HPDE6-E6E7 (cell line): ENCODE data around the gene RASAL1.
"Not testable (repeated sequence)": the region's sequence is repeated elsewhere in the genome, so short reads cannot be mapped to it uniquely, and the experiment has no call there.

Experiments
- DNase-seq: peaks from one replicate; pipeline ENCODE4 v3.0.0; 2011; ENCODE audit warnings: missing footprints; ENCODE audit errors: extremely low spot score

RASAL1 gene

GRCh38 chr12:113140706-113141105 is 5.1 kb upstream of the RASAL1 start:
- no peak for DNase-seq

DNA sequence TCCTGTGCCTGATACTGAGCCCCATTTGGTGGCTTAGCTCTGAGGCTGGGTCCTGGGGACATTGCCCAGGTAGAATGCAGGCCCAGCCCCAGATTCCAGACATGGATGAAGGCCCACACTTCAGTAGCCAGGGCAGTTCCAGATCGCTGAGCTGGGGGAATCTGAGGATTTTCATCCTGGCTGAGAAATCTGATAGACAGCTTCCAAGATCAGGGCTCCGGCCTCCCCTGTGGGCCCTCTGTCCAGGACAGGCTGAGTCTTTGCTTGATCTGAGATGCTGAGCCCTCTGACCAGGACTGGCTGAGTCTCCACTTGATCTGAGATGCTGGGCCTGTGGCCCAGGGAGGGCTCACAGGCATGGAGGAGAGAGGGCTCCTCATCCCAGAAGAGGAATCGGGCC is 3.3 kb upstream of the RASAL1 start:
- DNase-seq: no peak

DNA sequence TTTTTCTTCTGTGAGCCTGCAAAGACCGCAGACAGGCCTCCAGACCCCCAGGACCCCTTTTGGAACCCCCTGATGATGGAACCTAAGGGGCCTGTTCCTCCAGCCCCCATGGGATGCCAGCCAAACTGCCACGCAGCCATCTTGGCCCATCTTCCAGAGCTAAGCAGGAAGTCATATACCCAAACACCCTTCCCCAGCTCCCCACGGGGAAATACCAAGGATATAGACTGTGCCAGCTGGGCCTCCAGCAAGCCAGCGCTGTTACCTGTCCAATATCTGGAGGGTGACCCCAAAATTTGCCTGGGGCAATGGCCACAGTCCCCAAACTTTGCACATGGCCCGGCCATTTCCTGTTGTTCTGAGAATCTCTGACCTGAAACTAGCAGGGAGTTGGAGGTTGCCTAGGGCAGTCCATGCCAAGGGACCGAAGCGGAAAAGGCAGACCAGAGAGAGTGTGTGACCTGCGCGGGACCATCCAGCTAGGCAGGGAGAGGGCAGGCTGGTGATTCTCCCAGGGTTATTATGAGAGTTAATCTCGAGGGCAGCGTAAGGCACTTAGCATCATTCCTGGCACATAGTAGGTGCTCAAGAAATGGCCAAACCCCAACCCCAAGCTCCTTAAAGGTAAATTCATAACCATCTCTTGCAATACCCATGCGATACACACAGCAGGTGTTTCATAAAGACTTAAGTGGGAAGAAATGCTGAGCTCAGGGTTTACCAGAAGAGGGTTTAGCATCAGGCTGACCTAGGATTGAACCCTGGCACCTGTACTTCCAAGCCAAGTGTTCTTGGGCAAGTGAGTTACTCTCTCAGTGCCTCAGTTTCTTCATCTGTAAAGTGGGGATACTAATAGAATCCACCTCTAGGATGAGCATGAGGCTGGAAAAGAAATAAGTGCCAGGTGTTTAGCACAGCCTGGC is 2.6 kb upstream of the RASAL1 start:
- no peak for DNase-seq

DNA sequence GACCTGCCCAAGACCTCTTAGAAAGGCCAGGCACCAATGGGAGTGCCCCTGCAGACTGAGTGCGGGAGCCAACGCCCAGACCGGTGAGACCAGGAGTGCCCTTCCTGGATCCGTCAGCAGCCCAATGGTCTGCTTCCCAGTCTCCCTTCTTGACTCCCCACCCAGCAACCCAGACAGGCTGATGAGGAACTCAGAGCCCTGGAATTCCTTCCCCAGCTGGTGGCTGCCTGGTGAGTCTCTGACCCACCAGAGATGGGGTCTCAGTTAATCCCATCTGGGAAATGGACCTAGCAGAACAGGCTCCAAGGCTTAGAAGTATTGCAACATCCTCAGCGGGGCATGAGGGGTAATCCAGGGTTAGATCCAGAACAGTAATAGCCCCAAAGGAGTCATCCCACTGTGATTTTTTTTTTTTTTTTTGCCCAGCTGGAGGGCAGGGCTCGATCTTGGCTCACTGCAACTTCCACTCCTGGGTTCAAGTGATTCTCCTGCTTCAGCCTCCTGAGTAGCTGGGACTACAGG is 1.5 kb upstream of the RASAL1 start:
- no peak for DNase-seq

DNA sequence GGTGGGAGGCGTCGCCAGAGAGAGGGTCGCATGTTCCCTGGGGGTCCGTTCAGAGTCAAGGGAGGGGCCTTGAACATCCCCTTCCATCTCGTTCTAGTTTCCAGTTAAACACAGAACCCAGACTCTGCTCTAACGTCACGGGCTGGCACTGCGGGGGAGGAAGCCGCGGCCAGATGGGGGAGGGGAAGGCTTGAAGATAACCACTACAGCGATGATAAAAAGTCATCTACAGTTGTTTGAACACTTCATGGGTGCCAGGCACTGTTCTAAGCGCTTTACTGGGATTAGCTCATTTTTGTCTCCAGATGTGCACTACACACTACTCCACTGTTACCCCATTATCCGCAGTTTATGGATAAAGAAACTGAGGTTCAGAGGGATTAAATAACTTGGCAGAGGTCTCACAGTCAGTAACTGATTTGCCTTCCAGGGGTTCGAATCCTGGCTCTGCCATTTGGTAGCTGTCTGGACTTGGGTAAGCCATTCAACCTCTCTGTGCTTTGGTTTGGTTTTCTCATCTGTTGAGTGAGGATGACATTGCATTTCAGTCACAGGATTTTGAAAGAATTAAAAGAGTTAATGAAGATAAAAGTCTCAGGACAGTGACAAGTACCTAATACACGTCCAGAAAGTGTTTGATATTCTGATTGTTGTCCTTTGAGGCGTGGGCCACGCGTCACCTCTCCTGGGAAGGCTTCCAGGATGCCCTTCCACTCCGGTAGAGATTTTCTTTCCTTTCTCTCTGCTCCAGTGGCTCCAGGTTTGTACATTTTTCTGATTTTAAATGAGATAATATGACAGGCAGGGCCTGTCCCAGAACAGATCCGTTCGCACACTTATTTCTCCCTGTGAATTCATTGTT is 798 bp upstream of the RASAL1 start:
- DNase-seq: no peak

- DNase-seq: no peak
Measured at GRCh38 chr12:113134521-113134951, 1.0 kb downstream of the RASAL1 start.

DNA sequence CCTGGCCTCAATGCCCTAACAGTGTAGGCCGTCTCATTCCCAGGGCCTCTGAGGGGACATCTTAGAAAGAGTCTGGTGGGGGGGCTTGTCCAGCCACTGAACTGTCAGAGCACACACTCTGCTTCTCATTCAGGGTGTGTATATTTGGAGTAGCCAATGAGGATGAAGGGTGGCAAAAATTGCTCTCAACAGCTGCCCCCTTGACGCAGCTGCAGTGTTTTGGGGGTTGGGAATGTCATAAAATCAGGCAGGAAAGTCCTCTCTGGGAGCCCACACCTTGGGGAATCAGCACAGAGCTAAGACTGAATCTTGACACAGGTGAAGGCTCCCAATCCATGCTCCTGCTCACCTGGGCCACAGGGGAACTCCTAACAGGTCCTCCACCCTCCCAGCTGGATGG is 1.5 kb downstream of the RASAL1 start:
- no peak for DNase-seq

GRCh38 chr12:113133666-113134065 is 1.9 kb downstream of the RASAL1 start:
- no peak for DNase-seq

- no peak for DNase-seq
Measured at GRCh38 chr12:113133036-113133435, 2.5 kb downstream of the RASAL1 start.

DNA sequence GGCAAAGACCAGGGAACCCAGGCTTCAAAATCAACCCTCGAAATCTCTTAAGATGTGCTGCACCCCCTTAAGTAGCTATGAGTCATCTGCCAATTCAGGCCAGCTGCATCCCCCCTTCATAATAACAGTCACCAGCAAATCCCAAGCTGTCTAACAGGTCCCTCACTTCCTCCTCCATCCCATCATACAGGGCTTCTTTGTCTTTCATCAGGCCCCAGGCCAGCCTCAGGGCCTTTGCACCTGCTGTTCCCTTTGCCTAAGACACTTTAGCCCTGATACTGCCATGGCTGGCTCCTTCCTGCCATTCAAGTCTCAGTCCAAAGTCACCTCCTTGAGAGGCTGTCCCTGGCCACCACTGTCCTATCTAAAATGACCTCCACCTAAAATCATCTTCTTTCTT is 4.0 kb downstream of the RASAL1 start:
- DNase-seq: no peak

DNA sequence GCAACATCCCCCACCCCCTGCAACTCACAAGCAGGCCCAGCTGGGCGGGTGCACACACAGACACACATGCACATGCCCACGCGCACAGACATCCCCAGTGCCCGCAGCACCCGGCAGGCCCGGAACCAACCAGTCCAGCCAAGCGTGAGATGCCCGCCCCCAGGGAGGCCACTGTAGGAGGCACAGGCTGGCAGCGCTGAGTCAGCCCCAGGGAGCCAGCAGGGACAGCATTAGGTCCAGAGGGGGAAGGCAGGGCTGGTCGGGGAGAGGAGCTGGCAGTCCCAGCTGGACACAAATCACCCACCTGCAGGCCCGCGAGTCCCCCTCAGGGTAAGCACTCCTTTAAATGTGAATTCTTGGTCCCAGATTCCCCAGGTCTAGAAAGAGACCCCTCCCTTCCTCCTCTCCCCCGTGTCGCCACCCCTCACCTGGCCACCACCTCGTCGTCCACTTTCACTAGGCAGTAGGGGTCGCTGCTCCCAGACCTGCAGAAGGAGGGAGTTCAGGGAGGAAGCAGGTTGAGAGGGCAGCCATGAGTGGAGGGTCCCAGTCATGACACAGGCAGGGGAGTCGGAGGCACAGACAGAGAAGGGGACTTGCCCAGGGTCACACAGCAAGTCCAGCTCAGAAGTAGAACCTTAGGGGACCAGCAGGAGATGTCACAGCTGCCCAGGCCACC is 5.0 kb downstream of the RASAL1 start:
- DNase-seq: no peak

GRCh38 chr12:113129664-113130456 is 5.7 kb downstream of the RASAL1 start:
- DNase-seq: no peak

GRCh38 chr12:113128802-113129663 is 6.5 kb downstream of the RASAL1 start:
- no peak for DNase-seq

DNA sequence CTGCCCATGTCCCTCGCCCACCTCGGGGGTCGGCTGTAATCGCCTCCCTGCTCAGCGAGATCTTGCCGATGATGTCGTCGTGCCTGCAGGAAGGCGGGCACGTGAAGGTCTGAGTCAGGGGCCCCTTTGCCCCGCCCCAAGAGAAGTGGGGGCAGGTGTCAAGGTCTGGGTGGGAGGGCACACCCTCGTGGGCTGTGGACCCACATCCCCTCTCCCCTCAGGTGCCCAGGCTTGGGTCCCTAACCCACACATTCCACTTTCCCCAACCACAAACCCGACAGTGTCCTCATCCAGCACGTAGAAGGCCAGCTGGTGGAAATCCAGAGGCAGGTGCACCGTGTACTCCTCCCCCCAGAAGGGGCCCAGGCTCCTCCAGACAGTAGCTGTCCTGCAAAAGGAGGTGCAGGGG is 7.8 kb downstream of the RASAL1 start:
- DNase-seq: no peak

DNA sequence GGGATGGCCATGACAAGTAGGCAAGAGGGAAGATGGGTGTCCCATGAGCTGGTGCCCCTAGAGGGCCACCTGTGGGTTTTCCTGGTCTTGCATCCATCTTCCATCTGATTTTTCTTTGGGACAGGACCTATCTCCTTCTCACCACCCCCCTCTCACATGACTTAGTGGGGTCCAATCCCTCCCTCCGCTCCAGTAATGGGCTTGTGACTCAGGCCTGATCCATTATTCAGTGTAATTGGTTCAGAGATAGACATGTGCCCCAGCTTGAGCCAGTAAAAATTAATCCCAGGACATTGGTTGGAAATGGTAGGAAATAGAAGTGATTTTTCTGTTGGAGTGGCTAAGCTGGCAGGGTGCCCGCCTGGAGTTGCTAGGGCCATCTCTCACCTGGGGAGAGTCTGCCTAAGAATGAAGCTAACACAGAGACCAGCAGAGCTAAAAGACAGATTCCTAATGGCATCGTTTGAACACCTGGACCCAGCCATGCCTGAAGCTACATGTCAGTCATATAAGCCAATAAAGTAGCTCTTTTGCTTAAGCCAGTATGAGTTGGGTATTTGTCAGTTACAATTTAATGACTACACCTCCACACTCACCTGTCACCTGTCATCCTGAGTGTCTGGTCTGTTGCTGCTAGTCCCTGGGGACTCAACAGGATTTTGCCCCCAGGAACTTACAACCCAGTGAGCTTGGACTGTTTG is 14.7 kb downstream of the RASAL1 start:
- no peak for DNase-seq

GRCh38 chr12:113119980-113120669 is 15.4 kb downstream of the RASAL1 start:
- DNase-seq: no peak

DNA sequence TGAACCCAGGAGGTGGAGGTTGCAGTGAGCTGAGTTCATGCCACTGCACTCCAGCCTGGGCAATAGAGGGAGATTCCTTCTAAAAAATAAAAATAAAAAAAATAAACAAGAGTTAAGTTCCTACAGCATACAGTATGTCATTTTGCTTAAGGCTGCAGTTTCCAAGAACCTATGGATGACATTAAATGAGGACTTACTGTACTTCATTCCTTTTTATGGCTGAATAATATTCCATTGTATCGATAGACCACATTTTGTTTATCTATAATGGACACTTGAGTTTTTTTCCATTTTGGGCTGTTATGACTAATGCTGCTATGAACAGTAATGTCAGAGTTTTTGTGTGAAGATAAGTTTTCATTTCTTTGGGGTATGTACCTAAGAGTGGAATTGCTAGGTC is 17.4 kb downstream of the RASAL1 start:
- DNase-seq: no peak

GRCh38 chr12:113117684-113118083 is 17.9 kb downstream of the RASAL1 start:
- not testable (repeated sequence) for DNase-seq

DNA sequence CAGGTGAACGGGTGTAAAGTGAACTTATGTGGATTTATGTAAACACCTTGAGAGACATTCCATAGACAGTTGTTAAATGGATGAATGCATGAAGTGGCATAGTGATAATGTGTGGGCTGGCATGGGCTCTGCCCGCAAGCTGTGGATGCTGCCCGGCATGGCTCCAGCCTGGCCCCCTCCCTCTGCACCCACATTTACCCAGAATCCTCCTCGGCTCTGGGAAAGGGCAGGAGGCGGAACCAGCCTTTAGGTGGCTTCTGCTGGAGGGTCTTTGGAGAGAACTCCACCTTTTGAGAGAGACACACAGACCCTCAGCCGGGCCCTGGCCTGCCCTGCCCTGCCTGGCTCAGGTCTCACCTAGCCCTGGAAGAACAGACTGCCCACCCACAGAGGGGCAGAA is 18.7 kb downstream of the RASAL1 start:
- DNase-seq: no peak
